NT2/D1 (cell line): ENCODE results near the gene AKT1.

Source experiments
- DNase-seq: peaks from one replicate; pipeline ENCODE4 v3.0.0-alpha.2; 2011; ENCODE audit warnings: low read depth, low spot score
- H3K27me3 ChIP-seq: 2 replicates; pipeline ENCODE4 v1.6.0; 2011; ENCODE audit warnings: mild to moderate bottlenecking; ENCODE audit not compliant: insufficient read length, insufficient read depth
- H3K36me3 ChIP-seq: 2 replicates; pipeline ENCODE4 v1.6.1; 2011; ENCODE audit warnings: mild to moderate bottlenecking, low read length, mixed read lengths; ENCODE audit not compliant: insufficient read depth, insufficient read length
- H3K4me1 ChIP-seq: 2 replicates; pipeline ENCODE4 v1.5.1; 2011; ENCODE audit not compliant: insufficient read depth, insufficient read length
- H3K4me3 ChIP-seq: 2 replicates; pipeline ENCODE4 v1.5.1; 2011; ENCODE audit warnings: low read depth; ENCODE audit not compliant: insufficient read length
- H3K9ac ChIP-seq: 2 replicates; pipeline ENCODE4 v1.6.0; 2011; ENCODE audit warnings: low read depth; ENCODE audit not compliant: insufficient read length
- H3K9me3 ChIP-seq: 2 replicates; pipeline ENCODE4 v1.5.1; 2011; ENCODE audit warnings: mild to moderate bottlenecking, low read length; ENCODE audit not compliant: insufficient read depth
- SUZ12 ChIP-seq: IDR thresholded peaks from 2 replicates; pipeline ENCODE4 v1.6.1; 2011; ENCODE audit not compliant: insufficient read length, insufficient read depth; ENCODE audit errors: extremely low read depth
- YY1 ChIP-seq: IDR thresholded peaks from 2 replicates; pipeline ENCODE4 v1.6.1; 2011; ENCODE audit not compliant: insufficient read length, insufficient read depth
- ZNF274 ChIP-seq: IDR thresholded peaks from 2 replicates; pipeline ENCODE4 v1.6.1; 2011; ENCODE audit warnings: mild to moderate bottlenecking, low read depth, low read length

AKT1 gene

GRCh38 chr14:104813286-104813685 lies 17.7 kb upstream of the AKT1 start:
- H3K4me1 ChIP-seq = no peaks in the 10 kb centered on the region
- H3K36me3 ChIP-seq = peaks cover 5% of the 10 kb centered on the region
- DNase-seq = no peak
- H3K9ac ChIP-seq = no peak overlapping the region
- no peaks in the 10 kb centered on the region for H3K9me3 ChIP-seq
- H3K27me3 ChIP-seq = no peaks in the 10 kb centered on the region
- H3K4me3 ChIP-seq = no peak overlapping the region
- TF ChIP-seq YY1 (no peak), ZNF274 (no peak), SUZ12 (no peak)

- no peak for TF ChIP-seq SUZ12
- no peak for TF ChIP-seq ZNF274
- TF ChIP-seq YY1 = no peak
- Histone ChIP-seq H3K4me3 (no peak overlapping the region), H3K9ac (no peak overlapping the region), H3K9me3 (no peaks in the 10 kb centered on the region), H3K27me3 (no peaks in the 10 kb centered on the region), H3K4me1 (peaks cover 8% of the 10 kb centered on the region), H3K36me3 (peaks cover 5% of the 10 kb centered on the region)
- DNase-seq = no peak
These were observed 14.8 kb upstream of the AKT1 start for GRCh38 chr14:104810316-104810715.

- TF ChIP-seq SUZ12 (no peak), YY1 (no peak), ZNF274 (no peak)
- Histone ChIP-seq H3K27me3 (no peaks in the 10 kb centered on the region), H3K36me3 (peaks cover 2% of the 10 kb centered on the region), H3K4me3 (no peak overlapping the region), H3K9ac (no peak overlapping the region), H3K4me1 (peaks cover 10% of the 10 kb centered on the region), H3K9me3 (no peaks in the 10 kb centered on the region)
- no peak for DNase-seq
These were observed 12.9 kb upstream of the AKT1 start for GRCh38 chr14:104808456-104808855.

- Histone ChIP-seq H3K4me3 (no peak overlapping the region), H3K9ac (no peak overlapping the region), H3K36me3 (peaks cover 12% of the 10 kb centered on the region), H3K27me3 (peaks cover 8% of the 10 kb centered on the region), H3K4me1 (peaks cover 16% of the 10 kb centered on the region), H3K9me3 (no peaks in the 10 kb centered on the region)
- DNase-seq = no peak
- no peak for TF ChIP-seq ZNF274
- no peak for TF ChIP-seq YY1
- no peak for TF ChIP-seq SUZ12
These were observed 11.3 kb upstream of the AKT1 start for GRCh38 chr14:104806625-104807465.

GRCh38 chr14:104805941-104806624 lies 10.5 kb upstream of the AKT1 start:
- no peak for DNase-seq
- TF ChIP-seq ZNF274 (no peak), SUZ12 (no peak), YY1 (no peak)
- H3K36me3 ChIP-seq = peaks cover 12% of the 10 kb centered on the region
- no peaks in the 10 kb centered on the region for H3K9me3 ChIP-seq
- no peak overlapping the region for H3K4me3 ChIP-seq
- H3K9ac ChIP-seq = no peak overlapping the region
- peaks cover 16% of the 10 kb centered on the region for H3K27me3 ChIP-seq
- H3K4me1 ChIP-seq = peaks cover 20% of the 10 kb centered on the region

- Histone ChIP-seq H3K36me3 (peaks cover 12% of the 10 kb centered on the region), H3K4me3 (no peak overlapping the region), H3K9me3 (no peaks in the 10 kb centered on the region), H3K4me1 (peaks cover 20% of the 10 kb centered on the region), H3K27me3 (peaks cover 19% of the 10 kb centered on the region), H3K9ac (no peak overlapping the region)
- TF ChIP-seq ZNF274 (no peak), SUZ12 (no peak), YY1 (no peak)
- no peak for DNase-seq
These were observed 9.8 kb upstream of the AKT1 start for GRCh38 chr14:104805326-104805678.
